ENCODE data around the gene LGALS13.

LGALS13 gene

DNA sequence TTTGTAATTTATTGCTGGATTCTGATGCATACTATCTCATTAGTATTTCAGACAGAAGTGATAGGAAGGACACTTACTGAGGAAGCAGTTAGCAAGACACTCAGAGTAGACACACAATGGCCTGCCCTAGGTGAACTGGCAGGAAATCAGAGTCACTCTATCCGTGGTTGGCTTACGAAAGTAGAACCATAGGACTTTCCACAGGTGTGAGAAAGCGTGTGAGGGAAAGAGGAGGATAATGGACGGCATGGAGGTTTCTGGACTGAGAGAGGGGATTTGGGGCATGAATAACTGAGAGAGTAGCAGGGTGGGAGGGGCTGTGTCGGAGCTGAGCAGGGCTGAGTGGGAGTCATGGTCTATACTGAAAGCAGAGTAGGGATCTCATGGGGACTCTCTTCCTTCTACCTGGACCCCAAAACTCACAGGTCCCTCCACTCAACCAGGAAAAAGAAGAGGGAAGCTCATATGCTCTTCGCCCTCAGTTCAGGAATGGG lies 43.7 kb upstream of the LGALS13 start:
- Histone ChIP-seq H3K36me3 (ENCODE audit: control insufficient read depth, insufficient read depth, low read length) (no peaks in the 10 kb centered on the region), H3K27me3 (replicated peaks; ENCODE audit: control insufficient read depth, insufficient read depth, low read length) (no peaks in the 10 kb centered on the region), H3K4me3 (replicated peaks; ENCODE audit: low read depth, low read length) (0 out of 2 replicates have a peak overlapping the region, but pooled peaks have one; percentile 1)
- TF ChIP-seq, protein P1, sequence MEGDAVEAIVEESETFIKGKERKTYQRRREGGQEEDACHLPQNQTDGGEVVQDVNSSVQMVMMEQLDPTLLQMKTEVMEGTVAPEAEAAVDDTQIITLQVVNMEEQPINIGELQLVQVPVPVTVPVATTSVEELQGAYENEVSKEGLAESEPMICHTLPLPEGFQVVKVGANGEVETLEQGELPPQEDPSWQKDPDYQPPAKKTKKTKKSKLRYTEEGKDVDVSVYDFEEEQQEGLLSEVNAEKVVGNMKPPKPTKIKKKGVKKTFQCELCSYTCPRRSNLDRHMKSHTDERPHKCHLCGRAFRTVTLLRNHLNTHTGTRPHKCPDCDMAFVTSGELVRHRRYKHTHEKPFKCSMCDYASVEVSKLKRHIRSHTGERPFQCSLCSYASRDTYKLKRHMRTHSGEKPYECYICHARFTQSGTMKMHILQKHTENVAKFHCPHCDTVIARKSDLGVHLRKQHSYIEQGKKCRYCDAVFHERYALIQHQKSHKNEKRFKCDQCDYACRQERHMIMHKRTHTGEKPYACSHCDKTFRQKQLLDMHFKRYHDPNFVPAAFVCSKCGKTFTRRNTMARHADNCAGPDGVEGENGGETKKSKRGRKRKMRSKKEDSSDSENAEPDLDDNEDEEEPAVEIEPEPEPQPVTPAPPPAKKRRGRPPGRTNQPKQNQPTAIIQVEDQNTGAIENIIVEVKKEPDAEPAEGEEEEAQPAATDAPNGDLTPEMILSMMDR (IDR thresholded peaks at IDR 0.05; ENCODE audit: insufficient read depth, low read length, poor library complexity, severe bottlenecking) = no peak
- DNase-seq (ENCODE audit: extremely low read depth, insufficient read length) = no peak

- no peak for DNase-seq (ENCODE audit: extremely low read depth, insufficient read length)
- TF ChIP-seq, protein P1 (IDR thresholded peaks at IDR 0.05; ENCODE audit: insufficient read depth, low read length, poor library complexity, severe bottlenecking) = no peak
- Histone ChIP-seq H3K4me3 (replicated peaks; ENCODE audit: low read depth, low read length) (no peak overlapping the region), H3K27me3 (replicated peaks; ENCODE audit: control insufficient read depth, insufficient read depth, low read length) (no peaks in the 10 kb centered on the region), H3K36me3 (ENCODE audit: control insufficient read depth, insufficient read depth, low read length) (no peaks in the 10 kb centered on the region)
These were observed 38.9 kb upstream of the LGALS13 start for GRCh38 chr19:39563408-39563807.

DNA sequence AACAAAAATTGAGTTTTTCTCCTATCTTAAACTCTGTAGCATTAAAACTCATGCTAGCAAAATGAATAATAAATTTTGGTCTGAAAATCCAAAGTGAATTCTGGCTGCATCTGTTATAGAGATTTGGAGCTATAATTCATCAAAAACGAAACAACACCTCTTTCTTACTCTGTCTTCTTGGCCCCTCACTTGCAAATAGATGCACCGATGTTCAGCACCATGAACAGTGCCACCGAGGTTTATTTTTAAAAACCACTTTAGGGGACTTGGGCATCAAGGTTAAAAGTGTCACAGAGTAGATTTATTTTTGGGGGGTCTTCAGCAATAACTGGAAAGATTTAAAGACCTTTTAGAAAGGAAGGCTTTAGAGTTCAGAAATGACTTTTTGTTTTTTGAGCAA lies 36.3 kb upstream of the LGALS13 start:
- DNase-seq (ENCODE audit: extremely low read depth, insufficient read length) = no peak
- TF ChIP-seq, protein P1 (IDR thresholded peaks at IDR 0.05; ENCODE audit: insufficient read depth, low read length, poor library complexity, severe bottlenecking) = no peak
- no peaks in the 10 kb centered on the region for H3K36me3 ChIP-seq (ENCODE audit: control insufficient read depth, insufficient read depth, low read length)
- no peak overlapping the region for H3K4me3 ChIP-seq (replicated peaks; ENCODE audit: low read depth, low read length)
- no peaks in the 10 kb centered on the region for H3K27me3 ChIP-seq (replicated peaks; ENCODE audit: control insufficient read depth, insufficient read depth, low read length)

DNA sequence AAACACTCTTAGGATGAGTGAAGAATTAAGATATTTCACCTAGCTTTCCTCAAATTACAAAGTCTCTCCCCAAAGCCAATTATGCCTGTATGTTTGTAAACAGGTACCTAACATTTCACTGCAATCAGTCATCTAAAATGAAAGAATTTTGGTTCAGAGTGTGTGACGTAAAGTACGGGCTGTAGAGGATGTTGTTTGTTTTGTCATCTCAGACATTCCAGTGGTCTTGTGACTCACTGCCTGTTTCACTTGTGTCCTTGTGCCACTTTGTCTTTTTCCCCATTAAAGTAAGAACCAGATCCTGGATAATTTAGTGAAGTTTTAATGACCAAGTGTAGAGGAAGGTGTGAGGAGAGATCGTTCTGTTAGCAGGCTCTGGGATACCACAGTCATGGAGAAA lies 33.7 kb upstream of the LGALS13 start:
- TF ChIP-seq, protein P1 (IDR thresholded peaks at IDR 0.05; ENCODE audit: insufficient read depth, low read length, poor library complexity, severe bottlenecking) = no peak
- DNase-seq (ENCODE audit: extremely low read depth, insufficient read length) = no peak
- Histone ChIP-seq H3K4me3 (replicated peaks; ENCODE audit: low read depth, low read length) (no peak overlapping the region), H3K27me3 (replicated peaks; ENCODE audit: control insufficient read depth, insufficient read depth, low read length) (no peaks in the 10 kb centered on the region), H3K36me3 (ENCODE audit: control insufficient read depth, insufficient read depth, low read length) (no peaks in the 10 kb centered on the region)

DNA sequence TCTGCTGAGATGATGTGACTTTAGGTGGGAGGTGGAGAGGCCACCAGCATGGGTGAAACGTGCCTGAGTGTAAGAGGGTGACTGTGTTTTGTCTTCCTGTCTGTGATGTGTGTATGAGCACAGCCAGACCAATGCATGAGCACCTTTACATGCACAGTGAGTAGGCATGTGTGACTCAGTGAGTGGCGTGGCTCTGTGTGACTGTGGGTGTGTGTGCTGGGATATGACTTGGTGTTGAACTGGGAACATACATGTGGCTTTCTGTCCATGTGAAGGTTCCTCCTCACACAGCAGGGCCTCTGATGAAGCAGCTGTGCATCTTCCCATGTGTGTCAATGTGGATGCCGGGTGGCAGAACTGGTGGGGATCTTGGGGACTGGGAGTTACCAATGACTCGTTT lies 19.9 kb upstream of the LGALS13 start:
- H3K27me3 ChIP-seq (replicated peaks; ENCODE audit: control insufficient read depth, insufficient read depth, low read length) = no peaks in the 10 kb centered on the region
- H3K36me3 ChIP-seq (ENCODE audit: control insufficient read depth, insufficient read depth, low read length) = no peaks in the 10 kb centered on the region
- no peak overlapping the region for H3K4me3 ChIP-seq (replicated peaks; ENCODE audit: low read depth, low read length)
- TF ChIP-seq, protein P1 (IDR thresholded peaks at IDR 0.05; ENCODE audit: insufficient read depth, low read length, poor library complexity, severe bottlenecking) = no peak
- DNase-seq (ENCODE audit: extremely low read depth, insufficient read length) = no peak
